ENCODE results near the gene MAPKBP1. TPM values are rescaled to one million over a fixed set of nuclear protein-coding genes. Genes with fewer than 3 reads are reported as not detected.

Gene MAPKBP1
- total RNA-seq, 3 donors from 2014 or later = 11.5 to 29.3 (median 24.3) TPM

GRCh38 chr15:41821831-41822230, 47.5 kb downstream of the MAPKBP1 start:
- no peak for DNase-seq (ENCODE audit: low spot score in 2 of 2)
- no peak overlapping the region for H3K4me3 ChIP-seq
- H3K36me3 ChIP-seq = no peaks in the 10 kb centered on the region
- intact Hi-C loops (cut with DNase I; ENCODE audit: low total_unique reads) = no loop called here
- TF ChIP-seq POLR2A (IDR thresholded peaks at IDR 0.05) = no peak
- no peak for TF ChIP-seq POLR2AphosphoS5 (IDR thresholded peaks at IDR 0.05)
- no peaks in the 10 kb centered on the region for H3K4me1 ChIP-seq
- no peak overlapping the region for H3K27ac ChIP-seq
- no peaks in the 10 kb centered on the region for H3K27me3 ChIP-seq
- no peaks in the 10 kb centered on the region for H3K9me3 ChIP-seq

- TF ChIP-seq POLR2AphosphoS5 (IDR thresholded peaks at IDR 0.05) = no peak
- TF ChIP-seq CTCF (IDR thresholded peaks at IDR 0.05) = no peak
- TF ChIP-seq POLR2A (IDR thresholded peaks at IDR 0.05) = no peak
- Histone ChIP-seq H3K4me1 (no peaks in the 10 kb centered on the region), H3K36me3 (no peaks in the 10 kb centered on the region), H3K9me3 (no peaks in the 10 kb centered on the region), H3K4me3 (no peak overlapping the region), H3K27ac (no peak overlapping the region), H3K27me3 (no peaks in the 10 kb centered on the region)
- DNase-seq (ENCODE audit: low spot score in 2 of 2) = no peak
- intact Hi-C loops (cut with DNase I; ENCODE audit: low total_unique reads) = no loop called here
These were observed 48.2 kb downstream of the MAPKBP1 start for GRCh38 chr15:41822471-41822870.

GRCh38 chr15:41822957-41823356, 48.7 kb downstream of the MAPKBP1 start:
- no peak for DNase-seq (ENCODE audit: low spot score in 2 of 2)
- Histone ChIP-seq H3K27ac (no peak overlapping the region), H3K36me3 (no peaks in the 10 kb centered on the region), H3K27me3 (no peaks in the 10 kb centered on the region), H3K9me3 (no peaks in the 10 kb centered on the region), H3K4me3 (no peak overlapping the region), H3K4me1 (no peaks in the 10 kb centered on the region)
- intact Hi-C loops (cut with DNase I; ENCODE audit: low total_unique reads) = no loop called here
- TF ChIP-seq CTCF (IDR thresholded peaks at IDR 0.05) = no peak
- TF ChIP-seq POLR2AphosphoS5 (IDR thresholded peaks at IDR 0.05) = no peak
- no peak for TF ChIP-seq POLR2A (IDR thresholded peaks at IDR 0.05)

- no peak overlapping the region for H3K4me3 ChIP-seq
- H3K9me3 ChIP-seq = no peaks in the 10 kb centered on the region
- DNase-seq (ENCODE audit: low spot score in 2 of 2) = no peak
- no peak for TF ChIP-seq CTCF (IDR thresholded peaks at IDR 0.05)
- no peak for TF ChIP-seq POLR2A (IDR thresholded peaks at IDR 0.05)
- no peak overlapping the region for H3K27ac ChIP-seq
- no peaks in the 10 kb centered on the region for H3K36me3 ChIP-seq
- H3K4me1 ChIP-seq = no peaks in the 10 kb centered on the region
- no peaks in the 10 kb centered on the region for H3K27me3 ChIP-seq
- intact Hi-C loops (cut with DNase I; ENCODE audit: low total_unique reads) = no loop called here
These were observed 49.2 kb downstream of the MAPKBP1 start for GRCh38 chr15:41823502-41823901.

GRCh38 chr15:41824062-41824745, 49.9 kb downstream of the MAPKBP1 start:
- intact Hi-C loops (cut with DNase I; ENCODE audit: low total_unique reads) = no loop called here
- no peaks in the 10 kb centered on the region for H3K36me3 ChIP-seq

More at GRCh38 chr15:41824062-41824745, 49.9 kb downstream of the MAPKBP1 start:
- Histone ChIP-seq H3K4me3 (no peak overlapping the region), H3K27ac (no peak overlapping the region), H3K27me3 (no peaks in the 10 kb centered on the region), H3K4me1 (no peaks in the 10 kb centered on the region), H3K9me3 (no peaks in the 10 kb centered on the region)
- DNase-seq (ENCODE audit: low spot score in 2 of 2) = no peak
- no peak for TF ChIP-seq POLR2A (IDR thresholded peaks at IDR 0.05)
- TF ChIP-seq POLR2AphosphoS5 (IDR thresholded peaks at IDR 0.05) = no peak
- no peak for TF ChIP-seq CTCF (IDR thresholded peaks at IDR 0.05)
